ENCODE results near the gene KIRREL2. TPM values are rescaled to one million over a fixed set of nuclear protein-coding genes. Genes with fewer than 3 reads are reported as not detected.
"Not testable (repeated sequence)": the region's sequence is repeated elsewhere in the genome, so short reads cannot be mapped to it uniquely, and the experiment has no call there.

The KIRREL2 gene
- total RNA-seq, 1 donor from 2014 or later, result not detected

GRCh38 chr19:35895911-35896642, 39.4 kb downstream of the KIRREL2 start:
- DNase-seq (ENCODE audit: extremely low read depth, low read depth, low spot score), result no peak

GRCh38 chr19:35896643-35897040, 39.9 kb downstream of the KIRREL2 start:
- DNase-seq (ENCODE audit: extremely low read depth, low read depth, low spot score), result no peak

DNA sequence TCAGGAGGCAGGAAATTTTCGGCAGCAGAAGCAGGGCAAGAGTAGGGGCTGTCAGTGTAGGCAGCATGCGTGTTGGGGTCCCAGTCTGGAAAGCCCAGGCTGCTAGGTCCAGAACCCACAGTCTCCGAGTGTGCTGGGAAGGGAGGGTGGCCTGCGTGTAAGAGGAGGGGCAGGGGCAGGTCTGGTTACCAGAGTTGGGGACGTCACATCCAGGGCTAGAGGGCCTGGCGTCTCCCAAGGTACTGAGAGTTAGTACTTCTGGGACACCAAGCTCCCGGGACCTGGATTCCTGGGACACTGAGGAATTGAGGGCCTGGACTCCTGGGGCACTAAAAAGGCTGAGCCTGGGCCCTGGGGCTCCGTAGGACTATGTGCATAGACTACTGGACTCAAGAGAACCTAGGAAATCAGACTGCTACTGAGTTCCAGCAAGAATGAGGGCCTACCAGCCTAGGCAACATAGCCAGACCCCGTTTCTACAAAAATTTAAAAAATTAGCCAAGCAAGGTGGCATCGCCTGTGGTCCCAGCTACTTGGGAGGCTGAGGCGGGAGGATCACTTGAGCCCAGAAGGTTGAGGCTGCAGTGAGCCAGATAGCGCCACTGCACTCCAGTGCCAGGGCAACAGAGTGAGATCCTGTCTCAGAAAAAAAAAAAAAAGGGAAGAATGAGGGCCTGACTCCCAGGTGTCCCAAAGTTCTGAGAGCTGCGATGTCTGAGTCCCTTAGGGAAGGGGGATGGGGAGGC, 41.2 kb downstream of the KIRREL2 start:
- no peak for DNase-seq (ENCODE audit: extremely low read depth, low read depth, low spot score)

DNA sequence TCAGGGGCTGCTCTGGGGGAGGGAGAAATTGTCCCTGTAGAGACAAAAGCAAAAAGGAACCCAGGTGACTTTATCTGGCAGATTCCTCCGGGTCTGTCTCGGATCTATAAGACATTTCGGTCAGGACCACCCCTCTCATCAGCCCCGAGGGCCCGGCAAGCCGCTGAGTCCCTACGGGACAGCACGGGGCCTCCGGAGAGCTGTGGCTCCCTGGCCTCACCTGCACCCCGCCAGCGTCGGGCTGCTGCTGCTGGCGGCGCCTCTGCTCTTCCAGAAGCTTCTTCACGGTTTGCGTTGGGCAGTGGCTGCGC, 41.7 kb downstream of the KIRREL2 start:
- no peak for DNase-seq (ENCODE audit: extremely low read depth, low read depth, low spot score)

DNA sequence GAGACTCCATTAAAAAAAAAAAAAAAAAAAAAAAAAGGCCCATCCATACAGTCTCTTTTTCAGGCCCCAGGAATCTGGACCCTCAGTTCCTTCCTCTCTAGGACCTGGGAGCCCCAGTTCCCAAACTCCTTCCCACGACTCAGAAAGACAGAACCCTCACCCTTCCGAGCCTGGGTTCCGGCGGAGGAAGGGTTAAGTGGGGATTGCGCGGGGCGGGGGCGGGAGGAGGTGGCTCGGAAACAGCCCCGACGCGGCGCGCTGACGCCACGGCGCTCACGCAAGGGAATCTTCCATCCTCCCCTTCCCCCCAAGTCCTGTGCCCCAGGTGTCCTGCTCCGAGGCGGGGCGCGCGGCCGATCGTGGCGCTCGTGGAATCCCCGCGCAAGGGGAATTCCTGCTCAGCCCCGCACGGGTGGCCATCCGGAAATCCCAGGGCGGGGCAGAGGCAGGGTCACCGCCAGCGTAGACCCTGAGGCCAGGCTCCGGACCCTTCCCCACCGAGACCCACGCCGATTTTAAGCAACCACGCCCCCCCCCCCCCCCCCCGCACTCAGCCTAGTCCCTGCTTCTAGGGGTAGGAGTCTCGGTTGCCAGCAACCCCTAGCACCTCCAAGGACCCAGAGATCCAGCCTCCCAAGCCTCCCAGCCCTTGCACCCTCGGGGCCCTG, 43.0 kb downstream of the KIRREL2 start:
- DNase-seq (ENCODE audit: extremely low read depth, low read depth, low spot score), result no peak

GRCh38 chr19:35901055-35901644, 44.4 kb downstream of the KIRREL2 start:
- no peak for DNase-seq (ENCODE audit: extremely low read depth, low read depth, low spot score)

GRCh38 chr19:35901854-35902661, 45.3 kb downstream of the KIRREL2 start, which contains the start of gene HCST:
Gene HCST, plus strand, starts transcription at chr19:35902529. Its CDS starts 65 bp downstream, at chr19:35902594.
- DNase-seq (ENCODE audit: extremely low read depth, low read depth, low spot score), result no peak

DNA sequence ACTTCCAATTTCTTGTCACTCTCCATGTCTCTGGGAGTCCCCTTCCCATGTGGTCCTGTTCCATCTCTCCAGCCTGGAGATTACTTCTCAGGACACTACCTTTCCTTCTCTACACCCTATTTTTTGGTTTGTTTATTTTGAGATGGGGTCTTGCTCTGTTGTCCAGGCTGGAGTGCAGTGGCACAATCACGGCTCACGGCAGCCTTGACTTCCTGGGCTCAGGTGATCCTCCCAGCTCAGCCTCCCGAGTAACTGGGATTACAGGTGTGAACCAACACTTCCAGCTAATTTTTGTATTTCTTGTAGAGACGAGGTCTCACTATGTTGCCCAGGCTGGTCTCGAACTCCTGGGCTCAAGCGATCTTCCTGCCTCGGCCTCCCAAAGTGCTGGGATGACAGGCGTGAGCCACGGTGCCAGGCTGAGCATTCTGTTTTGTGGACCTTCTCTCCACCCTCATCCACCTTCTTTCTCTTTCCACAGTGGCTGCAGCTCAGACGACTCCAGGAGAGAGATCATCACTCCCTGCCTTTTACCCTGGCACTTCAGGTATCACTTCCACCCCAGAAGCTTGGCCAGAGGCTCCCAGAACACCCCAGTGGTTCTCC, 46.3 kb downstream of the KIRREL2 start:
- DNase-seq (ENCODE audit: extremely low read depth, low read depth, low spot score), result no peak

DNA sequence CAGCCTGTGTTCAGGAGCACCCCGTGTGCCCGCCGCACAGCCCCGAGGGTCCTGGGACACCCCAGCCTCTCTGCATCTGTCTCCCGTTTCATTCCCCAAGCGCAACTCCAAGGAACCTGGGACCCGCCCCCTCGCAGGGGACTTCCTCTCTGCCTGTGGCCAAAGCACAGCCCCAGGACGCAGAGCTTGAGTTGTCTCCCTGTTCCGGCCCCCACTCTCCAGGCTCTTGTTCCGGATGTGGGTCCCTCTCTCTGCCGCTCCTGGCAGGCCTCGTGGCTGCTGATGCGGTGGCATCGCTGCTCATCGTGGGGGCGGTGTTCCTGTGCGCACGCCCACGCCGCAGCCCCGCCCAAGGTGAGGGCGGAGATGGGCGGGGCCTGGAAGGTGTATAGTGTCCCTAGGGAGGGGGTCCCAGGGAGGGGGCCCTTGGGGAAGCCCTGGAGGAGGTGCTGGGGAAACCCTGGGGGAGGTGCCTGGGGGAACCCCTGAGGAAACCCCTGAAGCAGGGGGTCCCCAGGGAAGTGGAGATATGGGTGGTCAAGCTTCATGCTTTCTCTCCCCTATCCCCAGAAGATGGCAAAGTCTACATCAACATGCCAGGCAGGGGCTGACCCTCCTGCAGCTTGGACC, 47.0 kb downstream of the KIRREL2 start:
- DNase-seq (ENCODE audit: extremely low read depth, low read depth, low spot score), result no peak

DNA sequence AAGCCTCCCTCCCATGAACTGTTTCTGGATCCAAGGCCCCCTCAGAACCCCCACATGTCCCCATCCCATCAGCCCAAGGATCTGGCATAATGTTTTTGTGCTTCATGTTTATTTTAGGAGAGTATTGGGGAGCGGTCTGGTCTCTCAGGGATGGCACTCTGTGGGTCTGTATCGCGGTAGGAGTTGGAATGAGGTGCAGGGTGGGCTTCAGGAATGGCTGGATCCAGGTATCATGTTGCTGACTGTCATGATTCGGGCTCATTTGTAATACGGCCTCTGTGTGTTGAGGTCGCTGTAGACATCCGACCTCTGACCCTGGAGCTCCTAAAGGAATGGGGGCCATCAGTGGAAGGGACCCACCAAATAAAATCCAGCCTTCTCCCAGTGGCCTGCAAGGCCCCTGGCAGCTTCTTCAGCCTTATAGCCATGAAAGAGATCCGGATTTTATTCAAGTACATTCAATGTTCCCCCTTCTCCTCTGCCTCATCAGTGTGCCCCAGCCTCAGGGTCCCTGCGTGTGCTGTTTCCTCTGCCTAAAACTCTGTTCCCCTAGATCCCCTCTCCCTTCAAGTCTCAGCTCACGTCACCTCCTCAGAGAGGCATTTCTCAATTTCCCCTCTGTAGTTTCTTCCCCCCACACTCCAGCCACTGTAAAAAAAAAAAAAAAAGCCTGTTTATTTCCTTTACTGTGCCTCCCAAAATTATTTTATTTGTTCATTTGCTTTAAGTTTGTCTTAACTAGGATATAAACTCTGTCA, 47.8 kb downstream of the KIRREL2 start:
- DNase-seq (ENCODE audit: extremely low read depth, low read depth, low spot score), result no peak

DNA sequence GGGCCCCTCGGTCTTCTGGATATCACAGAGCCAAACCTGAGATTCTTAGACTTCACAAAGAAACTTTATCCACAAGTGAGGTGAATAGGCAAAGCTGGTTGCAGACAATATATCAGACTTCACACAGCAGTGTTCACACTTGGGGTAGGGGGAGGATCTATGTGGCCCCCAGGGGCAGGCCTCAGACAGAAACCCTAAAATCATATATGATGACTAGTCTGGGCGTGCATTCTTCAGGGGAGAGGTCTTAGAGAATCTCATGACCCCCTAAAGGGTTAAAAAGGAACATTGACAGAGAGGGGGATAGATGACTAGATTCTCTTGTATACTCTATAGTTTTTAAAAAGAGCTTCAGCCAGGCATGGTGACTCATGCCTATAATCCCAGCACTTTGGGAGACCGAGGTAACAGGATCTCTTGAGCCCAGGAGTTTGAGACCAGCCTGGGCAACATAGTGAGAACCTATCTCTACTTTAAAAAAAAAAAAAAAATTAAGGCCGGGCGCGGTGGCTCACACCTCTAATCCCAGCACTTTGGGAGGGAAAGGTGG, 48.5 kb downstream of the KIRREL2 start:
- no peak for DNase-seq (ENCODE audit: extremely low read depth, low read depth, low spot score)

GRCh38 chr19:35907377-35907745, 50.6 kb downstream of the KIRREL2 start:
- no peak for DNase-seq (ENCODE audit: extremely low read depth, low read depth, low spot score)

DNA sequence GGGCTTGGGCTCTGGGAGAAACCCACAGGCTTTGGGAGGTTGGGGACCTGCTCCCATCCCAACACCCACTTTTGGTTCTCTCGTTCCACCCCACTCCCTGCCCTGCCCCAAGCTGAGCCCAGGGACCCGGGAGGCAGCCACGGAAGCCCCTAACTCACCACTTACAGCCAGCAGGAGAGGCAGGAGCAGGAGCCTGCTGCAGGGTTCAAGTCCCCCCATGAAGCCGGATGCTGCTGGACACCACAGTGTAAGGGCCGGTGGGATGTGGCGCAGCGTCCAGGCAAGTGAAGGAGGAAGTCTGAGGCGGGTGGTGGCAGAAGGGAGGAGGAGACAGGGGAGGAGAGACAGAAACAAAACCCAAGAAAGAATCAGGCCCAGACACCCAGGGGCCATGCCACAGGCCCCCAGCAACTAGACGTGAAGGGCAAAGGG, 51.3 kb downstream of the KIRREL2 start, which contains the start of gene TYROBP:
Gene TYROBP (minus strand): TSS at position 286 of the 432 bp plus-strand sequence. CDS start 67 bp downstream, at position 219.
- DNase-seq (ENCODE audit: extremely low read depth, low read depth, low spot score), result no peak

- no peak for DNase-seq (ENCODE audit: extremely low read depth, low read depth, low spot score)
These were observed 52.4 kb downstream of the KIRREL2 start for GRCh38 chr19:35908973-35909683.

GRCh38 chr19:35909684-35910035, 52.9 kb downstream of the KIRREL2 start:
- DNase-seq (ENCODE audit: extremely low read depth, low read depth, low spot score), result no peak

- not testable (repeated sequence) for DNase-seq (ENCODE audit: extremely low read depth, low read depth, low spot score)
These were observed 53.6 kb downstream of the KIRREL2 start for GRCh38 chr19:35910355-35910754.

DNA sequence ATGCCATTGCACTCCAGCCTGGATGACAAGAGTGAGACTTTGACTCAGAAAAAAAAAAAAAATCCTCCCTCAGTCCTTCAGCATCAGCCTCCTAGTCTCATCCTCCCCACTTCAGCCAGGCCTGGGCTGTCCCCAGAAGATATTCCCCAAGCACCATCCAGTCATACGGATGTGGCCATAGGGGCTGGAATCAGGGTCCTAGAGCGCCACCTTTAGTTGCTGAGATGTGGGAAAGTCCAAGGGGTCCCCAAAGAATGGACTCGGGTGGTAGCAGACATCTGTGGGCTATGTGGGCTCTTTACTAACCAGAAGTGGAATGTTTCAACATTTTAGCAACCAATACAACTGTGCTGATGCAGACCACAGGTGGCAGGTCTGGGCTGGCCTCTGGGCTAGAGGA, 54.5 kb downstream of the KIRREL2 start:
- DNase-seq (ENCODE audit: extremely low read depth, low read depth, low spot score), result no peak

- no peak for DNase-seq (ENCODE audit: extremely low read depth, low read depth, low spot score)
These were observed 55.1 kb downstream of the KIRREL2 start for GRCh38 chr19:35911790-35912189.
